Stimulated activated CD4-positive, alpha-beta T cell treated with anti-CD3 and anti-CD28 coated beads, TNF-alpha, amount 100 ng/mL, for 4 hours (primary cell): ENCODE measurements around the gene PAM16.
"Not testable (repeated sequence)": the region's sequence is repeated elsewhere in the genome, so short reads cannot be mapped to it uniquely, and the experiment has no call there.

Experiments used
- DNase-seq, 3 experiments: peaks; one replicate each; pipeline ENCODE4 v3.0.0-alpha.2; 2020; ENCODE audit warnings: low read depth in 3 of 3

The PAM16 gene

DNA sequence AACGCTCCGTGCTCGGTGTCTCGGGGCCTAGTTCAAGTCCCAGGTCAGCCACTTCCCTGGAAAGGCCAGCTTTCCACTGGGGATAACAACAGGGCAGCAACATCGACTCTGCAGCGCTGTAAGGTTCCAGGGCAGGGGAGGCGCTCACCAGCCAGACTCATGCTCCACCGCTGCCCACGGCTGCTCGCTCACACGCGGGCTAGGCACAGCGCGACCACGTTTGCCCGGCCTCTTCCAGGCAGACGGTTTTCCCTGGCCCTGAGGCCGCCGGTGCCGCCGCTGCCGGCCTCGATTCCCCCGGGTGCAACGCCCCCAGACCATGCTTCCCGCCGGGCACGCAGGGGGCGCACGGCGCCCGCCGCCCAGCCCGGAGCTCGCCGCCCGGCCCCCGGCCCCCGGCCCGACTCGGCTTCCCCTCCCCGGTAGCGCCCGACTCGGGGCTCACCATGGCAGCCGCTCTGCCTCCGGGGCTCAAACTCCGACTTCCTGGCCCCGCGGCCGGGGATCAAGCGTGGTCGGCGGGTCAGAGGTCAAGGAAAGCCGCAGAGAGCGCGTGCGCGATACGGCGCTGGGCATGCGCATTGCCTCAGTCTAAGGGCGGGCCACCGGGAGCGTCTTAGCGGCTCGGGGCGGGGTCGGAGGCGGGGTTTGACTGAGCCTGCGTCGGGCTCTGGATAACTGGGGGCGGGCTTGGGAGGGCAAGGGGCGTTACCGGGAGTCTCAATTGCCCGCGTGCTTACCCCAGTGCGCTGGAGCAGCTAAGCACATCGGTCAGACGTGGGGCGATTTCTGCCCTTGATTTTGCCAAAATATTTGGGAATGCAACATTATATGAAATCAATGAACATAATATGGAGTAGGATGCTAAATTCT is at the start of gene PAM16:
PAM16 (minus strand) TSS at position 535 of the 873 bp plus-strand sequence; CDS start at position 448, 87 bp downstream.
- peak; percentile 97 to 99 (median 97) for DNase-seq

DNA sequence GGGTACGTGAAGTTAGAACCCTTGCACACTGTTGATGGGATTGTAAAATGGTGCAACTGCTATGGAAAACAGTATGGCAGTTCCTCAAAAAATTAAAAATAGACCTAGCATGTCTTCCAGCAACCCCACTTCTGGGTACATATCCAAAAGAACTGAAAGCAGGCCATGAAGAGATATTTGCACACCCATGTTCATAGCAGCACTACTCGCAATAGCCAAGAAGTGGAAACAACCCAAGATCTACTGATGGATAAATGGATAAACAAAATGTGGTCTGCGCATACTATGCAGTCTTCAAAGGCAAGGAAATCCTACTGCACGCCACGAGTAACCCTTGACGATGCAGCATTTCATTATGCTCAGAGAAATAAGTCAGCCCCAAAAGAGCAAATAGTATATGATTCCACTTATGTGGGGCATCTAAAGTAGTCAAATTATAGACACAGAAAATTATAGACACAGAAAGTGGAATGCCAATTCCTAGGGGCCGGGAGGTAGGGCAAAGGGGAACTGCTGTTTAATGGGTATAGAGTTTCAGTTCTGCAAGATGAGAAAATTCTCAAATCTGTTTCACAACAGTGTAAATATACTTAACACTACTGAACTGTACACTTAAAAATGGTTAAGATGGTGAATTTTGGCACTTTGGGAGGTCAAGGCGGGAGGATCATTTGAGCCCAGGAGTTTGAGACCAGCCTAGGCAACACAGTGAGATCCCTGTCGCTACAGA is 48.0 kb upstream of the PAM16 start:
- no peak for DNase-seq

DNA sequence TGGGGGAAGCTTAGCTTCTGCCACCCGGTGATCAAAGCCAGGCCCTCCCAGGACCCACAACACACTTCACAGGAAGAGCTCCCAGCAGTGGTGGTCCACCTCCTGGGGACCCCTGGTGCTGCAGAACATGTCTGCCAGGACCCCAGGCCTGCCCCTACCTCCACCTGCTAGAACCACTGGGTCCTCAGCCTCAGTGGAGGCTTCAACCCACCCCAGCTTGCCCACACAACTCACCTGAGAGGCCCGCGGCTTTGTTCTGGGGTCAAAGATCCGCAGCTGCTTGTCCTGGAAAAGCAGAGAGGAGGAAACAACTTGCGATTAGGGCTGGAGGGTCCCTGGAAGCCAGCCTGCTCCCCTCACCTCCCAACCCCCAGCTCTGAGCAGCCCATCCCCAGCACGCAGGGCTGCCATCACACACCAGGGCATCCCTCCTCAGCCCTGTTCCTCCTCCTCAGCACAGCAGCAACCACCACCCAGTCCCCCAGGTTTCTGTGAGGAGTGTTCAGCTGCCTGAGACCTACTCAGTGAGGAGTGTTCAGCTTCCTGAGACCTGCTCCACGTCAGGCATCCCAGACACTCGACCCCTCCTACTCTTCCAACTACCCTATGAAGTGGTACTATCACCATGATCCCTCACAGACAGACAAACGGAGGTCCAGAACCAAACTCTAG is 44.1 kb upstream of the PAM16 start:
- DNase-seq: no peak

DNA sequence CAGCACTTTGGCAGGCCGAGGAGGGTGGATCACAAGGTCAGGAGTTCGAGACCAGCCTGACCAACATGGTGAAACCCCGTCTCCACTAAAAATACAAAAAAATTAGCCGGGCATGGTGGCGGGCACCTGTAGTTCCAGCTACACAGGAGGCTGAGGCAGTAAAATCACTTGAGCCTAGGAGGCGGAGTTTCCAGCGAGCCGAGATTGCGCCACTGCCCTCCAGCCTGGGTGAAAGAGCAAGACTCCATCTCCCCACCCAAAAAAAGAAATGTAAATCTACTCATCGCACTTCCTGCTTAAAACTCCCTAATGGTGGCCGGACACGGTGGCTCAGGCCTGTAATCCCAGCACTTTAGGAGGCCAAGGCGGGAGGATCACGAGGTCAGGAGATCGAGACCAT is 42.7 kb upstream of the PAM16 start:
- not testable (repeated sequence) for DNase-seq

DNA sequence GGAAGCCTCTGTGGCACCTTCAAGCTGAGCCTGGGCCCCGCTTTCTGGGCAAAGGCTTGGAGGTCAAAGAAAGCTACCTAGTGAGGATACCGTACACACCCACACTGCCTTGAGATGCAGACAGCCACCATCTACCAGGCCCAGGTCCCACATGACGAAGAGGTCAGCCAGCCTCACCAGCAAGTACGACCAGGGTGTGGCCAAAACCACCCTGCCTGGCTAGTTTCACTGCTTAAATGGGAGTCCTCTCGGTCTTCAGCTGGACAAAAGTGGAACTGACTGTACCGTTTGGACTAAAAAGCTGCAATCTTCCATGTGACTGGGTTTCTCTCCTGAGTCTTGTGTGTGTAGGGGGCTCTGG is 42.1 kb upstream of the PAM16 start:
- DNase-seq: no peak

DNA sequence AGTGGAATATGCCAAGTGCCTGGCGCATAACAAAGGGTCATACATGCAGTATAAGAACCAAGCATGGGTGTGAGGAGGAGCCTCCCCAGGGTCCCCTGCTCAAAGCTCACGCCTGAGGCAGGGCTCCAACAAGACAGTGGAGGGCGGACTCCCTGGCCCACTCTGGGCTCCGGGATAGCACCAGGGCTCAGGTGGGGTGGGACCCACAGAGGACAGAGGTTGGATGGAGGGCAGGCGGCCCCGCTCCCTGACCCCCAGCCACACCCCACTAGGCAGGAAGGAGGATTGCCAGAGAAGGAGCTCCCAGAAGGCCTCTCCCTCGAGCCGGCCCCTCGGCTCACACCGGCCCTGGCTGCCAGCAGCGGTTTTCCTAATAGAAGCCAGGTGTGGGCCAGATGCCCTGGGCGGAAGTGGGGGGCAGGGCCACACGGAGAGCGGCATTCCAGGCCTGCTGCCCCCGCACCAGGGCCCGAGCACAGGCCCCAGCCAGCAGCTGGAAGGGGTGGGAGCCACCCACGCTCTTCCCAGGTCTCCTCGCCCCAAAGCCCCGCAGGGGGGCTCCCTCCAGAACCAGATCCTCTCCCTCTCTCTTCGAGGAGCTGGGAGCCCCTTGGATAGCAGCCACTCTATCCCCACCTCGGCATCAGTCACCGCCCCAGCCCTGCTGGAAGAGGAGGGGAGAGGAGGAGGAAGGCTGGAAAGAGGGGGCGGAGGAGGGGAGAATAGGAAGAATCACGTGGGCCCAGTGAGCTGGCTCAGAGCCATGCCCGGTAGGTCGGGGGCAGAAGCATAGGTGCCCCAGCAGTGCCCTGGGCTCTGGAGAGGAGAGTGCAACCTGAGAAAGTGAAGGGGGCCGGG is 41.5 kb upstream of the PAM16 start:
- no peak for DNase-seq

DNA sequence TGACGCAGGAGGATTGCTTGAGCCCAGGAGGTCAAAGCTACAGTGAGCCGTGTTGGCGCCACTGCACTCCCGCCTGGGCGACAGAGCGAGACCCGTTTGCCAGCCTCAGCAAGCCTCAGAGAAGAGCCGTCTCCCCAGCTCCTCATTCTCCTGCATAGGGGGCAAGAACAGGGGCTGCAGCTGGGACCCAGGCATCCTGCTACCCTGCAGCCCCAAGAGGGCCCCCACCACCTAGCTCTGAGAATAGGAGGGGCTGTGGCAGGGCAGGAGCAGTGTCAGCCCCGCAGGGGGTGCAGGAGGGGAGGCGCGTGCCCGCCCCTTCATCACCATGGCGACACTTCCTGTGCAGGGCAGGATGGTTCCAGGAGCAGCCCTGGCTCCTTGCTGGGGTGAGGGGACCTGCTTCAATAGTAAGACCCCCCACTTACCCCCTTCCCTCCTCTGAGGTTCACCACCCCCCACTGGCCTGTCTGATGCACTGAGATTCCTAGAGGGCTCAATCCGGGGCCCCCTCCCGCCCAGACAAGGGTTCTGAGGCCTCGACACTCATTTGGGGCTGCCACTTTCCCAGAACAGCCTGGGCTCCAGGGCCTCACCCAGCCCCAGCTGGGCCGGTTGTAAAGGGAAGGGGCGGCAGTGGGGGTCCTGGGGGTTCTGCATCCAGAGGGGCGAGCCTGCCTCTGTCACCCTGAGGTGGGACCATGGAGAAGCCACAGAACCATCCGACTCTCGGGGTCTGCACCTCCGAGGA is 40.7 kb upstream of the PAM16 start:
- no peak for DNase-seq

DNA sequence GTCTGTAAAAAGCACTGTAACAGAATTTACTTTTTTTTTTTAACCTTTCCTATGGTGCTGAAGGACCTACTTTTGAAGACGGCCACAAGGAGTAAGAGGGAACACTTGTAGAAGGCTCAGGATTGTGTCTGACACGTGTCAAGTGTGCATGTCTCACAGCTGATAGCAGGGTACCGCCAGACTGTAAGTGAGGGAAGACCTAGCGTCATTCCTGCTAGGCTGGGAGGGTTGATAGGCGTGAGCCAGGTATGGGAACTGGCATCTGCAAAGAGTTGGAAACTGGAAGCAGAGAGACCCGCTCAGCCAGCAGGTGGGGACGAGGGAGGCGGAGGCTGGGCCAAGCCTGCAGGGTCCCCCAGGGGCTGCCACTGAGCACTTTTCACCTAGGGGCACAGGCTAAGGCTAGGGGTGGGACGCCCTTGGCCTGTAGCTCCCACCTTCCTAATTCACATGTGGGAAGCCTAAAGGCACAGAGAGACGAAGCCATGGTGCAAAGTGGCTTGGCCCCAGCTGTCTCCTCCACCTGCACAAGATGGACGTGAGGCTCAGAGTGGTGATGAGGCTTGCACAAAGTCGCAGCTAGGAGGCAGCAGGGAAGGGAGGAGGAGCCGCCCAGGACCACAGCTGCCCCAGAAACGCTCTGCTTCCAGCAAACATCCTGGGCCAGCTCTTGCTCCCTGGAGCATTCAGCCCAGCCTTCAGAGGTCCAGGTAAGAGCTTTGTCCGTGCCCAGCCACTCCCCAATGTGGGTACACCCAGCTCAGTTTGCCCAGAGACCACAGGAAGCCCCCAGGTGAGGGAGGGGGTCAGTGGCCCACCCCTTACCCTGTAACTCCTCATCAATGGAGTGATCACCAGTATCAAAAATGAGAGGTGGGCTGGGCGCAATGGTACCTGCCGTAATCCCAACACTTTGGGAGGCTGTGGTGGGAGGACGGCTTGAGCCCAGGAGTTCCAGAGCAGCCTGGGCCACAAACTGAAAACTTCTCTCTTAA is 39.4 kb upstream of the PAM16 start:
- DNase-seq: no peak

DNA sequence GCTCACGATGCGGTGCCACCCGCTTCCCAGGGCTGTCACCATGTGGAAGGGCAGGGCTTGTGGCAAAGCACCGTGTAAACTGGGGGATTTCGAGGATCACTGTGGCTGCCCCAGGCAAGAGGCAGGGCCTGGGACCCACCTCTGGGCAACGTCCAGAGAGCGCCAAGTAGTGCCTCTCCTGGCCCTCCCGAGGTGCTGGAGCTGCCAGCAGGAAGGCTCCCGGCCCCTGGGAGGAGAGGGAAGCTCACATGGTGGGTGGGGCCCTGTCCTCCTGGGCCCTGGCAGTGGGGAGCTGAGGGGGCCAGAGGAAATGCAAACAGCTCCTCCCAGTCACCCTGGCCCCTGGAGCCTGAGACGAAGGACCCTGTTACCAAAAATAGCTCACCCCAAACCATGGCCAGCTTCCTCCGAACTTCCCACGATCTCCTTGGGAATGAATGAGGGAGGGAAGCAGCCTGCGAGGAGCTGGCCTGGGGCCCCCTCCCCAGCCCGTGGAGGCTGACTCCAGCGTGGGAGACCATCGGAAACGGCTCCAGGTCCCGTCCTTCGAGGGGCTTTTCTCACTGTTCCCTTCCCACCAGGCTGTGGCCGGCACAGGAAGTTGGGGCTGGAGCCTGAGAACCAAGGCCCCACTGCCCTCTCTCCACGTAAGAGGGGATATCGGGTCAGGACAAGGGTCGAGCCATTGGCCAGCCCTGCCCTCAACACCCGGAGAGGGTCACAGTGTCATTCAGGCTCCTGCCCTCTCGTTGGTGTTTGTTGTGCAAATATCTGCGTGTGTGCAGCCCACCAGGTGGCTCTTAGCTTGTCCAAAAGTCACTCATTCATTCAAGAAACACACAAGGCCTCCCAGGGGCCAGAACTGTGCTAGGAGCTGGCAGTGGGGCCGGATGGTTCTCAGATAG is 38.2 kb upstream of the PAM16 start:
- DNase-seq: no peak

DNA sequence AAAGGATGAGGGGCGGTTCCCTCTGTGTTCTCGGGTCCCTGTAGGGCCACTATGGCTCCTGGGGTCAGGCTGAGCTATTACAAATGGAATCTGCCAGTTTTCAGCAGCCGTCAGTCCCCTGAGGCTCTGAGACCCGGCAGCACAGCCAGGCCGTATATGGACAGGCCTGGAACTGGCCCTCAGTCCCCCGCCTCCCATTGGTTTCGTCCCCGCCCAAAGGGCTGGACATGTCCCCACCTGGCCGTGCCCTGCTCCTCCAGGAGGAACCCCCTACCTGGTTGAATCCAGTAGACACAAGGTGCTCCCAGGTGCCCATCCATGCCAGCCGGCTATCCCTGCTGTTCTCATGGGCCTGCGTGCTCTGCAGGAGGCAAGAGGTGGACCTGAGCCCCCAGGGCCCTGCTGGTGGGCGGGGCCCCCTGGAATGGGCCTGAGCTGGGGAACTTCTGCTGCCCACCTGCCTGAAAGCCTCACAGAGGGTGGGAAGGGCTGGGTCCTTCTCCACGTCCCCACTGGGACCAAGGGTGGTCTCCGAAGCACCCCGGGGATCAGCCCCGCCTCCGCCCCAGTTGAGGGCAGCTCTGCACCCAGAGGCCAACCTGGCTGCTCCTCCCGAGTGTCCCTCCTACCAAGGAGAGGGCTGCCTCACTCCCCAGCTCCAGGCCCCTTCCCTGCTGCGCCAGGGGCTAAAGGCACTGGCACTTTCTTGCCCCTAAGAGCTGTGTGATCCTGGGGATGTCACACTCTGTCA is 37.3 kb upstream of the PAM16 start:
- no peak for DNase-seq

DNA sequence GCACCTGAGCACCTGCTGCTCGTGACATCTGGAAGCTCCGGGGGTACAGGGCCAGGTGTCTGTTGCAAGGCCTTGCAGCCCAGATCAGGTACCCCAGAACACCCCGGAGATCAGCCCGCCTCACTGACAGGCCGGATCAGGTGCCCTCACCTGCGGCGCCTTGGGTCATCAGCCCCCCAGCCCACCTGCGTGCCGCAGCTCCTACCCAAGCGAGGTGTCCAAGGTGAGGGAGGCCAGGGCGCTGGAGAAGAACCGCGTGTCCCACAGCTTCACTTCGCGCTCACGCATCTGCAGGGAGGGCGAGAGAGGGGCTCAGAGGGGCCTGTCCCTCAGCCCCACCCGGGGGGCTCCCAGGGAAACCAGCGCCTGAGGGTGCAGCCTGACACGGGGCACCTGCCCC is 36.7 kb upstream of the PAM16 start:
- no peak for DNase-seq

DNA sequence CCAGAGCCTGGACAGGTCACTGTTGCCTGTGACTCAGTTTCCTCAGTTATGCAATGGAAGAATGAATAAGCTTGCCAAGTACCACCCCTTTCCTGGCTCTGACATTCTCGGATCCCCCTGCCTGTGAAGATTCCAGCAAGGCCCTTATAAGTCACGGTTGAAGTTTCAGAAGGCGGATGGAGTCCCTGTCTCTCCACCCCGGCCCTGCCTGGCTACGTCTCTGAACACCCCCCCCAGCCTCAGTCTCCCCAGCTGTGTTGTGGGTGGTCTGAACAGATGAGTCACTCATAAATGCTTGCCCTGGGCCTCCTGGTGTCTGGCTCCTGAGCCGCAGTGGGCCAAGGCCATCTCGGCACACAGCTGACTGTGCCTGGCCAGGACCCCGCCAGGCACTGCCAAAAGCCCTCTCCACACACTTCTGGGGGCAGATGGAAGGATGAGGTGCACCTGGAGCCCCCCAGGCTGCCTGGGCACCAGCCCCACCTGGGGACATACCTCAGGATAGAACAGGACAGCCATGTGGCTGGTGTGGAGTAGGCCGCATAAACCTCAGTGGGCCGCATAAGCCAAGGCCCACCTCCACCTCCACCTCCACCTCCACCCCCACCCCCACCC is 35.9 kb upstream of the PAM16 start:
- no peak for DNase-seq

DNA sequence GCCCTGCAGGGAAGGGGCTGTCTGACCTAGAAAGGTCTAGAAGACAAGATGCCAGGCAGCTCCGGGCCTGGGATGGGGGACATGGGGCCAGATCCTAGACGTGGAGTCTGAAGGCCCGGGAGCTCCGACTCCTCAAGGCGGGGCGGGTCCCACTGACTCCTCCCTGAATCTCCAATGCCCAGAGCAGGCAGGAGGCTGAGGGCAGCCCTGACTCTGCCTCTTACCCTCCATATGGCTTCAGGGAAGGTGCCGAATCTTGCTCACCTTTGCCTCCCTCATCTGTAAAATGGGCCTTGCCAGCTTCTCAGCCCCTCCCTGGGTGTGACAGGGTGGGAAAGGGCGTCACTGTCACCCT is 35.3 kb upstream of the PAM16 start:
- no peak for DNase-seq

DNA sequence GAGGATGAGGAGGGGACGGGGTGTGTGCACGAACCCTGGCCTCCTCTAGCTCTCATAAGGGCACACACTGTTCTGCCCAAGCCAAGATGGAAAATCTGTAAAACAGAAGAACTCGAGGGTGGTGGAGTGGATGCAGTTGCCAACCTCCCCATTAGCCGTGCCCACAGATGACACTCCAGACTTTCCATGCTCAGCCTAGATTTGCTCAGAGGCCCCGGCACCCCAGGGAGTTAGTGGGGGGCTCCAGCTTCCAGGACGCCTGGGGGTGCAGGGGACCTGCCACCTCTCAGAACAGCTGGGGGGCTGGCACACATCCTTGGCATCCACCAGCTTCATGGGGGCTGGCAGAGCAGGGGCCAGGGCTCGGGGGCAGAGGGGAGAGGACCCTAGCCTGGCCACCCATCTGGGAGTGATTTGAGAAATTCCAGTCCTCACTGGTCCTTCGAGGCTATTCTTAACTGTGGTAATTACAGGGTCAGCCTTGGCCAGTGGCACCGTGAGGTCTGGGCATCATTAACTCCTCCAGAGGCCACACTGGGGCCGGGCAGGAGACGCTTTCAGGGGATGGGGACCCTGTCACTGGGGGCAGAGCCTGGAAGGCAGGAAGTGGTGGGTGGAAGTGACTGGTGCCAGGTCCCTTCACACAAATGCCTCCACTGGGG is 34.8 kb upstream of the PAM16 start:
- no peak for DNase-seq

DNA sequence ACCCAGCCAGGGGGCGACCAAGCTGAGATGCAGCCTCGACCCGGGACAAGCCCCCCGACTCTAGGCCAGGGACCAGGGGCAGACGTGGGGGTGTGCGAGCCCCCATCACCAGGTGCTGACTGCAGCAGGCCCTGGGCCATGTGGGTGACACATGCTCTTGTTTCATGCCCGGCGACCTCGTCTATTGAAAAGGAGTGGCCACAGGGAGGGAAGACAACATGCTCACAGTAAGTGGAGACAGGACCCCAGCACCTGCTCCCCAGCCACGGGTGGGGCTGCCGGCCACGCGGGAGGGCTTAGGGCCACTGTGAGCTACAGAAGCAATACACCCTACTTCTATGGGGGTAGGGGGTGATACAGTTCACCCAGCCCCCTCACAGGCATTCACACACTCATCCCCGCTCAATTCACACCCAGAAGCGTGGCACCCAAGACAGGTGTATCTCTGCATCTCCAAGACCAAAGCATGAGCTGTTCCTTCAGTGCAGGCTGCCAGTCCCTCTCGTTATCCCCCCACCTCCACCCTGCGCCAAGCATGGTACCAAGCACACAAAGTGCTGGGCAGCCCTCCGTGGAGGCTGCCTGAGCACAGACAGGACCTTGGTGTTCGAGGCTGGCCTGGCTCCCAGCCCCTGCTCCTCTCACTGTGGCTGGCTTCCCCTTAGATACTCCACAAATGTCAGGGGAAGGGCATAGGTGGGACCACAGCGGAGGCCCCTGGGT is 34.1 kb upstream of the PAM16 start:
- DNase-seq: no peak

DNA sequence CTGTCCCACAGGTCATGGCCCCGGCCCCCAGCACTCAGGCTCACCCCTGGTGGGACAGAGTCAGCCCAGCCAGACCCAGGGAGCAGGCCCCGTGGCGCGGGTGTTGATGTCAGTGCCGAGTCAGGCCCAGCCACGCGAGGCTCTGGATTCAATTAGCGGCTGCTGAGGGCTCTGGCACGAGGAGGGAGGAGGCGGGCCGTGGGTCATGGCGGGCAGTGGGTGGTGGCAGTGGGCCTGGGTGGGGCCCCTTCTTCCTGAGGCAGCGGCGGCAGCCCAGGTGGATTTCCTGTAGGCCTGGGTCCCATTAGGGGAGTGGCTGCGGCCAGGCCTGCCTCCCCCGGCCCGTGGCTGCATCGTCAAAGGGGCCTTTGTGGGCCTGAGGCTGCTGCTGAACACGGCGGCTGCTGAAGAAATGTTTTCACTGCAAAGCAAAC is 33.4 kb upstream of the PAM16 start:
- DNase-seq: no peak
